GM21526 (cell line): ENCODE results near the gene PSMD8.
"Not testable (repeated sequence)": the region's sequence is repeated elsewhere in the genome, so short reads cannot be mapped to it uniquely, and the experiment has no call there.

Experiments
- ATAC-seq: cut with Tn5 transposase; IDR thresholded peaks from one replicate; pipeline ENCODE4 v1.9.1; 2021; ENCODE audit warnings: moderate library complexity; ENCODE audit not compliant: unreplicated experiment, low FRiP score

Gene PSMD8

GRCh38 chr19:38361633-38362075 lies 12.7 kb upstream of the PSMD8 start:
- ATAC-seq: no peak

GRCh38 chr19:38362076-38362945 lies 12.1 kb upstream of the PSMD8 start:
- ATAC-seq: no peak

- ATAC-seq: not testable (repeated sequence)
Observed at GRCh38 chr19:38362946-38363688, 11.3 kb upstream of the PSMD8 start.

DNA sequence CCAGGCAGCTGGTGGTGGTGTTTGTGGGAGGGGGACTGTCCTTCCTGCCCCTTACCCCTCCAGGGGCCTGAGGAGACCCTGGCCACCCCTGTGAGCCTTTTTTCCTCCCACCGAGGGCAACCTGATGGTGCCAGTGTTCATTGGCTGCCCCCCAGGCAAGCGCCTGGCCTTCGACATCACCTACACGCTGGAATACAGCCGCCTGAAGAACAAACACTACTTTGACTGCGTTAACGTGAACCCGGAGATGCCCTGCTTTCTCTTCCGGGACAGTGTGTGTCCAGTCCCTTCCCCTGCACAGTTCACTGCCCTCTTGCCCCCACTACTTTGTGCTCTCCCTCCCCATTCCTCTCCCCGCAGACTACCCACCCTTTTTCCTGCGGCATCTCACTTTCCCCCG lies 7.3 kb upstream of the PSMD8 start:
- no peak for ATAC-seq

GRCh38 chr19:38369584-38369983 lies 4.8 kb upstream of the PSMD8 start:
- no peak for ATAC-seq

DNA sequence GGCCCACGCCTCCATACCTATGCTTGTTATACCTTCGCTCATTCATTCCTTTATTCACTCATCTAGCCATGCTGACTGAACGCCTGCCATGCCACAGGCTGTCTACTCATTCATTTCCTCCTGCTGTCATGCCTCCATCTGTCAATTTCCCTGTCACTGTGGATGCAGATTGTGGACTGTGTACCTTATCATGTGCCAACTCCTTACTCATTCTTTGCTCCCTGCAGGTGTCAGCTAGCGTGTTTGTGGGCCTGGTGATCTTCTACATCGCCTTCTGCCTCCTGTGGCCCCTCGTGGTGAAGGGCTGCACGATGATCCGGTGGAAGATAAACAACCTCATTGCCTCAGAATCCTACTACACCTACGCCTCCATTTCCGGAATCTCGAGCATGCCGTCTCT lies 4.1 kb upstream of the PSMD8 start:
- no peak for ATAC-seq

DNA sequence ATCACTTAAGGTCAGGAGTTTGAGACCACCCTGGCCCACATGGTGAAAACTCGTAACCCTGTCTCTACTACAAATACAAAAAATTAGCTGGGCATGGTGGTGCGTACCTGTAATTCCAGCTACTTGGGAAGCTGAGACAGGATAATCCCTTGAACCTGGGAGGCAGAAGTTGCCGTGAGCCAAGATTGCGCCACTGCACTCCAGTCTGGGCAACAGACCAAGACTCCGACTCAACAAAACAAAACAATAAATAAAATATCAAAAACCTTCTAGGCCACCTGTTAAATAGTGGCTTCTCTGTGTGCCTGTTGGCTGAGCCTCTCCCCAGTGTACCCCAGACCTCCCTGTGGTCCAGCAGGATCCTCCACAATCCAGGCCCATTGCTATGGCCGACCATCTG lies 3.3 kb upstream of the PSMD8 start:
- no peak for ATAC-seq

DNA sequence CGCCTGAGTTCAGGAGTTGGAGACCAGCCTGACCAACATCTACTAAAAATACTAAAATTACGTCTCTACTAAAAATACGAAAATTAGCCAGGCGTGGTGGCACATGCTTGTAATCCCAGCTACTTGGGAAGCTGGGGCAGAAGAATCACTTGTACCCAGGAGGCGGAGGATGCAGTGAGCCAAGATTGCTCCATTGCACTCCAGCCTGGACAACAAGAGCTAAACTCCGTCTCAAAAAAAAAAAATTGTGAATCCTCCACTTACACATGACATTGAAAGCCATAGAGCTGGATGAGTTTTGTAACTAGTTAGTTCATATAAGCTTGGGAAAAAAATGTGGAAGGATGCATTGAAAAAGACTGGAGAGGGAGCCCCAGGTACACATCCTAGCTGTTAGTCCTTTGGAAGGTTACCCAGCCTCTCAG lies 452 bp upstream of the PSMD8 start:
- ATAC-seq: no peak

DNA sequence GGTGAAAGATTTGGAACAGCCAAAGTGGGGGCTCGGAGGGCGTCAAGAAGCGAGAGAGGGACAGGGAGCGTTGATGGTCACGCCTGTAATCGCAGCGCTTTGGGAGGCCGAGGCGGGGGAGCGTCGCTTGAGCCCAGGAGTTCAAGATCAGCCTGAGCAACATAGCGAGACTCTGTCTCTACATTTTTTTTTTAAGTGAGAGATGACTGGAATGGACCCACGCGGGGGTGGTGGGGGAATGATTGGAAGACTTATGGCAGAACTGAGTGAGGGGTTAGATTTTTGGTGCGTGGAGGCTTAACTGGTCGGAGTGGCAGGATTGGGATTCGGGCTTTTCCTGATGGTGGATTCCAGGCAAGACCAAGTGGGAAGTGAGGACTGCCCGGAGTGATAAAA lies 725 bp downstream of the PSMD8 start:
- ATAC-seq: no peak

DNA sequence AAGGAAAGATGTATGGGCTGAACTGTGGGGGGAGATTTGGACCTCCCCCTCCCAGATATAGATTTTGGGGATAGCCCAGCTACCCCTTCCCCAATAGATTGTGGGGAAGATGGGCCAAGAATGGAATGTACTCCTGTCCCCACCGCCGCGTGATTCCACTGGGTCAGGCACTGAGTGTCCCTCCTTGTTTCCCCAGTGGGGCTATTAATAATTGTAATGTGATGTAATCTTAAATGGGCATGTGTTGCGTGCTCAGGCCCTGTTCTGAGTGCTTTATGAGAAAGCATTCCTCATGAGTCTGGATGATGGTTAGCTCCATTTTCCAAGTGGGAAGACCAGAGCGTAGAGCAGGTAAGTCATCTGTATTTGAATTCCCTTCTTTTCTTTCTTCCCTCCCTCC lies 1.4 kb downstream of the PSMD8 start:
- ATAC-seq: no peak

DNA sequence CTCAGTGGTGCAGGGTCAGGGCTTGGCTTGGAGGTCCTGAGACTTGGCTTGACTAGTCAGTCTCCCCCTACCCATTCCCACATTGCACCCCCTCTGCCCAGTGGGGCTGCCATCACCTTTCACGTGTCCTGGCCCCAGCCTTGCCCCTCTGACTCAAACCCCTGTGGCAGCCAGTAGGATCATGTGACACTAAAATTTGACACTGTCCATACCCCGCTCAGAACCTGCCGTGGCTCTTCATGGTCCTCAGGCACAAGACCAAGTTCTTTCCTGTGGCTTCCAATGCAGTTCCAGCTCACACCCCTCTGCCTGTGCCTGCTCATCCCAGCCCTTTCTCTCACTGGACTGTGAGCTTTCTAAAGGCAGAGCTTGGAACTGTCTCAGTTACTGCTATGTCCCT lies 2.2 kb downstream of the PSMD8 start:
- ATAC-seq: no peak

DNA sequence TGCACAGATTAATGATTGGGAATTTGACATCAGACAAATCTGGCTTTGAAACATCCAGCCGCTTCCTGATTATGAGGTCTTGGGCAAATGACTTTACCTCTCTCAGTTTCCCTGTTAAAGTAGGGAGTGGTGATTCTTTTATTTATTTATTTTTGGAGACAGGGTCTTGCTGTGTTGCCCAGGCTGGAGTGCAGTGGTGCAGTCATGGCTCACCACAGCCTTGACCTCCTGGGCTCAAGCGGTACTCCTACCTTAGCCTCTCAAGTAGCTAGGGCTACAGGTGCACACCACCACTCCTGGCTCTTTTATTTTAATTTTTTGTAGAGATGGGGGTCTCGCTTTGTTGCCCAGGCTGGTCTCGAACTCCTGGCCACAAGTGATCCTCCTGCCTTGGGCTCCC lies 2.7 kb downstream of the PSMD8 start:
- no peak for ATAC-seq

DNA sequence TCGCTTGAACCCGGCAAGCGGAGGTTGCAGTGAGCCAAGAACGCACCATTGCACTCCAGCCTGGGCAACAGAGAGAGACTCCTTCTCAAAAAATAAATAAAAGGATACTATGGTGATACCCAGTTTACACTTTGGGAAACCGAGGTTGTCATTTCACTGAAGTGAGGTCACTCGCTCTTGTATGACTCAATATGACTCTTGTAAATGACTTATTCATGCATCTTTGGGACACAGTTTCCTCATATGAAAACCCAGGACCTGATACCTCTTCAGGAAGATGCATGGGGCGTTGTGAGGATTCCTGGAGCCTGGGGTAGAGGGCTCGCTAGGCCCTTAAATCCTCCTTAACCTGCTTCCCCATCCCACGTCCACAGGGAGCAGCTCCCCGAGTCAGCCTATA lies 4.5 kb downstream of the PSMD8 start:
- no peak for ATAC-seq

DNA sequence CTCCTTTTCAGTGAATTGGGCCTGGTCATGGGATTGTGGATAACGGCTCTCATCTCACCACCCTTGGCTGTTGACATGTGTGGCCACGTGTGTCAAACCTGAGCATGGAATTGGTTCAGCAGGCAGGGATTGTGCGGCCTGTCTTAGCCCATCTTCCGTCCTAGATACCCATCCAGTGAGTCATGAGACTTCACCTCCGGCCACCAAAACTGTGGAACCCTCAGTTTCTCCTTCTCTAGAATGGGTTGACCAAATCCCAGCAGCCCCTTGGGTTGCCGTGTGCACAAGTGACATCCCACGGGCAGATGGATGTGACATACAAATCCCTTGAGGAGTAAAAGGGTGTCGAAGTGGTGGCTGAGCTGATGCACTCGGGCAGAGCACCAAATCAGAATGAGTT lies 6.8 kb downstream of the PSMD8 start:
- ATAC-seq: no peak

GRCh38 chr19:38383184-38383583 lies 8.8 kb downstream of the PSMD8 start:
- no peak for ATAC-seq

DNA sequence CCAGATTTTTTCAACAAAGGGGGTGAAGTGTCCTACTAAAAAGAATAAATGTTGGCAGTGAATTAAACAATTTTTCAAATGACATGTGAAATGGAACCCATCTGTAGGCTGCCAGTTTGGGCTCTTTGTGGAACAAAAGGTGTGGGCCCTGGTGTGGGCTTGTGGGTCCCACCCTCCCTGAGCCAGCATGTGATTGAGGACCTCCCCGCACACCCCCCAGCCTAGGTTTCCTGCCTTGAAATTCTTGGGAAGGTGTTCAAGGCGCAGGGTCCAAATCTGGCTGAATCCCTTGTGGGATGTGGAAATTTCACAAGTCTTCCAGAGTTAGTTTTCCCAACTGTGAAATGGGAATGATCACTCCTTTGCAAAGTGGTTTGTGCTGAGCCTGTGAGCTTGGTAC lies 9.4 kb downstream of the PSMD8 start:
- ATAC-seq: no peak

DNA sequence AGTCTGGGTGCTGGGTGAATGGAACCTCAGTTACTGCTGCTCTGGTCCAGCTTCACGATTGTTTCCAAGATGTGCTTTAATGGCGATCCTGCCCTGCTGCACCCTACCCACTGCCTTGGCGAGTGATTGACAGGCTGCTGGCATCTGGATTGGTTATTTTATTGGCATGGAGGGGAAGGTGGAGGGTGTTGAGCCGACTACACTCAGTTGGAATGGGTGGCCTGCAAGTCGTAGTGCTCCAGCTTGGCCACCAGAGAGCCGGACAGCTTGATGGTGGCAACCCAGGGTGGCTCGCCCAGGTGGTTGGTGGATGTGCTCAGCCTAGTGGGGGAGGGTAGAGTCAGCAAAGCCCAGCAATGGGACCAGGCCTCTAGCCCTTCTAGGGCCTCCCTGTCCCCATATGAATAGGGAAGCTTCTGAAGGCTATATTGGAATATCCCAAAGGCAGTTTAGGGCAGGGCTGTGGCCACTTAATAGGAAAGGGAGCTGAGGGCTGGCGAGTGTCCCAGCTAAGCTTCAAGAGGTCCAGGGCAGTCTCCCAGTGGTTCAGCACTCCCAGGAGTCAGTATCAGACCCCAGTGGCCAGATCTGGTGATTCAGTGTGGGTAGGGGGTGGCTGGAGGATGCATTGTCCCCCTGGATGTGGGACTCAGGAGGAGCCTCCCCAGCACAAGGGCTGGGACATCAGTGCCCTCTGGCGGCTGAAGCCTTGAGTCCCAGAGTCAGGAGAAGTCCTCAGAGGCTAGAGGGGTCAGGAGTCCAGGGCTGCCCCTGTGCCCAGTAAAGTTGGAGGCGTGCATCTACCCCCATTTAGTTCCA lies 10.0 kb downstream of the PSMD8 start:
- ATAC-seq: no peak

DNA sequence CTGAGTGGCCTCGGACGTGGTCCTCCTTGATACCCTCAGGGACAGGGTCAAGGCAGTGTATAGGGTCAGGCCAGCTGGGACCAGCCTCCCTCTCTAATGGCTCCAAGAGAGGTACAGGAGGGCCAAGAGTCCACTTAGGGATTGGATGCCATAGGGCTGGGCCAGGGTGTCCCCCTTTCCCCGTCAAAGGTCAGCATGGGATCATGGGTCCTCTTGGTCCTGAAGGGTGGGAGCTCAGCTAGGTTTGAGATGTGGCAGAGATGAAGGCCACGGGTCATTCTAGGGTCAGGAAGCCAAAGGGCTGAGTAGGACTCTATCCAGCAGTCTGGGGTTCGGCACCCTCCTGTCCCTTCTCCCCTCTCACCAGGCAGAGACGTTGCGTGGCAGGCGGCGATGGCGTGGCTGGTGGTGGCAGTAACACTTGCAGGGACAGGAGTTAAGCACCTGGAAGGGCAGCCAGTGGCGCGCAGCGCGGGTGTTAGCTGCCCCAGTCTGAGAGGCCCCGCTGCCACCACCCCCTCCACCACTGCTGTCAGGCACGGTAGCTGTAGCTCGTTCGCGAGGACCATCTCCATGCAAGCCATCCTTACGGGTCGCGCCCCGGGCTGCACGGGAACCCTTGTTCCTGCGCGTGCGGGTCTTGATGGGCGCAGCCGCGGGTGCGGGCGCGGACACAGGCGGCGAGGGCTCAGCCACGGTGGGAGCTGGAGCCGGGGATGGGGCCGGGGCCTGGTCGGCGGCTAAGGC lies 10.9 kb downstream of the PSMD8 start:
- ATAC-seq: no peak

GRCh38 chr19:38385804-38386257 lies 11.5 kb downstream of the PSMD8 start:
- no peak for ATAC-seq

DNA sequence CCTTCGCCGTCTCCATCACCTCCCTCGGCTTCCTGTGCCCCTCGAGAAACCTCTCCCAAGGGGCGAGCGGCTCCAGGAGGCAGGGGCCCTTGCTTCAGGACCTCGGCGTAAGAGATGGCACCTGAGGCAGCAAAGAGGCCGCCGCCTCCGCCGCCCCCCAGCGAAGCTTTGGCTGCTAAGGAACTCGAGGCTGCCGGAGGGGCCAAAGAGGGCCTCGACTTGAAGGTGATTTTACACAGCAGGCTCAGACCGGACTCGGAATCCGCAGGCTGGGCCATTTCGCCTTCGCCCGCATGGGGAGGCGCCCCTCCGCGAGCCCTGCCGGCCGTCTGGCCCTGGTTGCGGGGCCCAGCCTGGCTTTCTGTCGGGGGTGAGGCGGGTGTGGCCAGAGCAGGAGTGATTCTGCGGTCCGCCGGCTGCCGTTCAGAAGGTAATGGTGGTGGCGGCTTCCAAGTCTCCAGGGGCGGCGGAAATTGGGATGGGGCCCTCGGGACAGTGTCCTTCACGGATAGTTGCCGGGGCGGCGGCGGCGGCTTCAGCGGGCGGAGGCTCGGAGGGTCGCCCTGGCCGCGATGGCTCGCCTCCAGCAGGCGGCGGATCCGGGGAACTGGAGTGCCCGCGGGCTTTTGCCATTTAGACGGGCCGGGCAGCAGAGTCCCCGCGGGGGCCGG lies 12.1 kb downstream of the PSMD8 start:
- ATAC-seq: no peak
